Gastrocnemius medialis (tissue), 4 donors: ENCODE data around the gene TCHP. TPM values are rescaled to one million over a fixed set of nuclear protein-coding genes. Genes with fewer than 3 reads are reported as not detected.

ENCODE experiments used
- ATAC-seq, 2 donors: fragments of 150-250 bp; one replicate each; pipeline ENCODE4 v1.9.1; 2016
- DNase-seq, 2 donors: peaks; one replicate each; pipeline ENCODE4 v3.0.0-alpha.2; 2019
- H3K27ac ChIP-seq, 4 donors: fragments of 200-600 bp; sonication (generic); 1 replicate in 1 of 4; 2 replicates in 3 of 4; pipeline ENCODE4 v1.5.1; 2016 to 2018; ENCODE audit warnings: mild to moderate bottlenecking in 2 of 4, moderate library complexity in 1 of 4
- H3K27me3 ChIP-seq, 3 donors: fragments of 200-600 bp; sonication (generic) in 2 of 3; 1 replicate in 1 of 3; 2 replicates in 2 of 3; pipeline versions ENCODE4 v1.5.1 to v1.6.0; 2016 to 2019; ENCODE audit warnings: mild to moderate bottlenecking in 1 of 3, moderate library complexity in 1 of 3
- H3K36me3 ChIP-seq, 2 donors: fragments of 200-600 bp; sonication (generic) in 1 of 2; one replicate each; pipeline ENCODE4 v1.5.1; 2017 to 2018
- H3K4me1 ChIP-seq, 2 donors: fragments of 200-600 bp; sonication (generic) in 1 of 2; one replicate each; pipeline ENCODE4 v1.5.1; 2016 to 2017; ENCODE audit warnings: mild to moderate bottlenecking in 2 of 2
- H3K4me3 ChIP-seq, 4 donors: fragments of 200-600 bp; sonication (generic) in 3 of 4; 1 replicate in 1 of 4; 2 replicates in 3 of 4; pipeline ENCODE4 v1.5.1; 2016 to 2019; ENCODE audit warnings: mild to moderate bottlenecking in 2 of 4
- H3K9me3 ChIP-seq, 3 donors: fragments of 200-600 bp; sonication (generic) in 2 of 3; 1 replicate in 1 of 3; 2 replicates in 2 of 3; pipeline ENCODE4 v1.5.1; 2016 to 2019
- CTCF ChIP-seq, 5 experiments: fragments of 450-650 bp in 3 of 5; fragments of 200-600 bp in 2 of 5; sonication (generic) in 2 of 5; IDR thresholded peaks in 4 of 5; conservative IDR thresholded peaks in 1 of 5; 1 replicate in 4 of 5; 2 replicates in 1 of 5; pipeline ENCODE4 v1.5.1; 2016 to 2019; ENCODE audit warnings: antibody characterized with exemption in 5 of 5, mild to moderate bottlenecking in 3 of 5, moderate library complexity in 3 of 5
- POLR2A ChIP-seq, 2 donors: fragments of 450-650 bp; IDR thresholded peaks; one replicate each; pipeline ENCODE4 v1.6.1; 2017; ENCODE audit warnings: antibody characterized with exemption in 2 of 2, mild to moderate bottlenecking in 2 of 2, moderate library complexity in 2 of 2
- in situ Hi-C, 4 donors: fragments of 200-750 bp; cut with MboI; loops; one replicate each; pipeline versions ENCODE4 v1.15.0 to v1.8.0; 2017; ENCODE audit warnings: low sequenced_read_pairs in 4 of 4
- intact Hi-C: fragments of 100-400 bp; cut with DNase I; formaldehyde crosslinking; loops from one replicate; pipeline ENCODE4 v1.15.1; 2023; ENCODE audit warnings: low total_unique reads
- total RNA-seq, 4 donors: library from RNA; depleted of rRNA; stranded (reverse); fragments of >200 nt; gene quantifications; one replicate each; pipeline versions ENCODE4 v1.1.0 to v1.2.3, GENCODE V29; 2016

The TCHP gene
- total RNA-seq, 4 donors from 2014 or later = 7.3 to 9.4 (median 8.0) TPM

GRCh38 chr12:109880938-109881337, 19.1 kb upstream of the TCHP start:
- in situ Hi-C loops = no loop called here
- Histone ChIP-seq H3K4me1 (peaks cover 17 to 20% of the 10 kb centered on the region in 2 donors), H3K27me3 (no peaks in the 10 kb centered on the region), H3K4me3 (peak overlapping the region; percentile 63 to 94 (median 75)), H3K36me3 (no peaks in the 10 kb centered on the region), H3K27ac (peak overlapping the region; percentile 43 to 81 (median 78)), H3K9me3 (no peaks in the 10 kb centered on the region)
- ATAC-seq = peak; percentile 7 to 29
- intact Hi-C loops = loop anchor here (1.0 to 10.0 kb wide), 3 partner anchors 34 to 166 kb away; partner anchors contain the start of gene FAM222A
- no peak for TF ChIP-seq POLR2A (IDR thresholded peaks at IDR 0.05)
- no peak for TF ChIP-seq CTCF (IDR thresholded peaks at IDR 0.05 in 4 of 5, conservative IDR thresholded peaks at IDR 0.05 in 1 of 5)
- DNase-seq = no peak

GRCh38 chr12:109881752-109882151, 18.3 kb upstream of the TCHP start:
- Histone ChIP-seq H3K36me3 (no peaks in the 10 kb centered on the region), H3K27ac (no peak overlapping the region), H3K4me1 (peaks cover 17 to 20% of the 10 kb centered on the region in 2 donors), H3K4me3 (no peak overlapping the region), H3K27me3 (no peaks in the 10 kb centered on the region), H3K9me3 (no peaks in the 10 kb centered on the region)
- ATAC-seq = no peak
- in situ Hi-C loops (no loop called here), intact Hi-C loops (loop anchor here (2.0 to 10.0 kb wide), 3 partner anchors 34 to 363 kb away; partner anchors contain the start of gene FAM222A)
- DNase-seq = no peak
- TF ChIP-seq POLR2A (IDR thresholded peaks at IDR 0.05) = no peak
- TF ChIP-seq CTCF (IDR thresholded peaks at IDR 0.05 in 4 of 5, conservative IDR thresholded peaks at IDR 0.05 in 1 of 5) = no peak

GRCh38 chr12:109883461-109883860, 16.6 kb upstream of the TCHP start:
- ATAC-seq = no peak
- Histone ChIP-seq H3K4me3 (no peak overlapping the region), H3K9me3 (no peaks in the 10 kb centered on the region), H3K27me3 (no peaks in the 10 kb centered on the region), H3K36me3 (no peaks in the 10 kb centered on the region), H3K4me1 (peaks cover 12 to 19% of the 10 kb centered on the region in 2 donors), H3K27ac (no peak overlapping the region)
- in situ Hi-C loops (no loop called here), intact Hi-C loops (loop anchor here (2.0 to 10.0 kb wide), 3 partner anchors 36 to 365 kb away; partner anchors contain the start of gene FAM222A)
- no peak for DNase-seq
- TF ChIP-seq CTCF (IDR thresholded peaks at IDR 0.05 in 4 of 5, conservative IDR thresholded peaks at IDR 0.05 in 1 of 5) = no peak
- no peak for TF ChIP-seq POLR2A (IDR thresholded peaks at IDR 0.05)

- TF ChIP-seq POLR2A (IDR thresholded peaks at IDR 0.05) (no peak), CTCF (IDR thresholded peaks at IDR 0.05 in 4 of 5, conservative IDR thresholded peaks at IDR 0.05 in 1 of 5) (no peak)
- no peak for ATAC-seq
- no peak overlapping the region for H3K4me3 ChIP-seq
- in situ Hi-C loops (no loop called here), intact Hi-C loops (loop anchor here (10.0 kb wide), 1 partner anchor 171 kb away; the partner anchor contains the start of gene FAM222A)
- no peaks in the 10 kb centered on the region for H3K27me3 ChIP-seq
- DNase-seq = no peak
- H3K27ac ChIP-seq = no peak overlapping the region
- H3K4me1 ChIP-seq = peaks cover 0 to 5% of the 10 kb centered on the region in 2 donors
- no peaks in the 10 kb centered on the region for H3K36me3 ChIP-seq
- H3K9me3 ChIP-seq = no peaks in the 10 kb centered on the region
These were observed 14.5 kb upstream of the TCHP start for GRCh38 chr12:109885616-109886015.
